Epithelial cell of esophagus (primary cell): Measurements from ENCODE around the gene GAA.

Experiments
- DNase-seq: peaks from one replicate; pipeline ENCODE4 v3.0.0; 2010; ENCODE audit warnings: low read depth
- H3K4me3 ChIP-seq: 2 replicates; pipeline ENCODE4 v1.5.1; 2011; ENCODE audit warnings: mild to moderate bottlenecking, low read length, control low read depth
- TF ChIP-seq, protein P1 (sequence below): IDR thresholded peaks from 2 replicates; pipeline ENCODE4 v1.5.1; 2011; ENCODE audit warnings: low read depth, mild to moderate bottlenecking, low read length, control low read depth, inconsistent platforms; ENCODE audit not compliant: insufficient read depth; ENCODE audit errors: missing control alignments

GAA gene

DNA sequence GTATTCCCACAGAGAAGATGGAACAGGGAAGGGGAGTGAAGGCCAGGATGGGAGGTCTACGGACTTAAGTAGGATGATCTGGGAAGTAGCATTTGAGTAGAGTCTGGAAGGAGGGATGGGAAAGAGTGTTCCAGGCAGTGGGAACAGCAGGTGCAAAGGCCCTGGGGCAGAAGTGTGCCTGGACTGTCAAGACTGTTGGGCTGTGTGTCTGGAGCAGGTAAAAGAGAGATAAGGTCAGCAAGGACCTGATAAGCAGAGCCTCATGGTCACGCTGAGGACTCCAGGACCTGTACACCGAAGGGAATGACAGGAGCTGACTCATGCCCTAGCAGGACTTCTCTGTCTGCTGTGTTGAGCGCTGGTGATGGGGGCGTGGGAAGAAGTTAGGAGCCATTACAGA, 67.7 kb downstream of the GAA start:
- H3K4me3 ChIP-seq: no peak overlapping the region
- DNase-seq: no peak
- TF ChIP-seq, protein P1, sequence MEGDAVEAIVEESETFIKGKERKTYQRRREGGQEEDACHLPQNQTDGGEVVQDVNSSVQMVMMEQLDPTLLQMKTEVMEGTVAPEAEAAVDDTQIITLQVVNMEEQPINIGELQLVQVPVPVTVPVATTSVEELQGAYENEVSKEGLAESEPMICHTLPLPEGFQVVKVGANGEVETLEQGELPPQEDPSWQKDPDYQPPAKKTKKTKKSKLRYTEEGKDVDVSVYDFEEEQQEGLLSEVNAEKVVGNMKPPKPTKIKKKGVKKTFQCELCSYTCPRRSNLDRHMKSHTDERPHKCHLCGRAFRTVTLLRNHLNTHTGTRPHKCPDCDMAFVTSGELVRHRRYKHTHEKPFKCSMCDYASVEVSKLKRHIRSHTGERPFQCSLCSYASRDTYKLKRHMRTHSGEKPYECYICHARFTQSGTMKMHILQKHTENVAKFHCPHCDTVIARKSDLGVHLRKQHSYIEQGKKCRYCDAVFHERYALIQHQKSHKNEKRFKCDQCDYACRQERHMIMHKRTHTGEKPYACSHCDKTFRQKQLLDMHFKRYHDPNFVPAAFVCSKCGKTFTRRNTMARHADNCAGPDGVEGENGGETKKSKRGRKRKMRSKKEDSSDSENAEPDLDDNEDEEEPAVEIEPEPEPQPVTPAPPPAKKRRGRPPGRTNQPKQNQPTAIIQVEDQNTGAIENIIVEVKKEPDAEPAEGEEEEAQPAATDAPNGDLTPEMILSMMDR: no peak
